ENCODE measurements around the gene IL17A. TPM values are rescaled to one million over a fixed set of nuclear protein-coding genes. Genes with fewer than 3 reads are reported as not detected.

IL17A gene
- total RNA-seq, 3 donors from 2014 or later = not detected

GRCh38 chr6:52201493-52201892 lies 15.3 kb downstream of the IL17A start:
- TF ChIP-seq POLR2A (IDR thresholded peaks at IDR 0.05) = no peak
- no peak for TF ChIP-seq POLR2AphosphoS5 (IDR thresholded peaks at IDR 0.05)
- TF ChIP-seq, protein P1, sequence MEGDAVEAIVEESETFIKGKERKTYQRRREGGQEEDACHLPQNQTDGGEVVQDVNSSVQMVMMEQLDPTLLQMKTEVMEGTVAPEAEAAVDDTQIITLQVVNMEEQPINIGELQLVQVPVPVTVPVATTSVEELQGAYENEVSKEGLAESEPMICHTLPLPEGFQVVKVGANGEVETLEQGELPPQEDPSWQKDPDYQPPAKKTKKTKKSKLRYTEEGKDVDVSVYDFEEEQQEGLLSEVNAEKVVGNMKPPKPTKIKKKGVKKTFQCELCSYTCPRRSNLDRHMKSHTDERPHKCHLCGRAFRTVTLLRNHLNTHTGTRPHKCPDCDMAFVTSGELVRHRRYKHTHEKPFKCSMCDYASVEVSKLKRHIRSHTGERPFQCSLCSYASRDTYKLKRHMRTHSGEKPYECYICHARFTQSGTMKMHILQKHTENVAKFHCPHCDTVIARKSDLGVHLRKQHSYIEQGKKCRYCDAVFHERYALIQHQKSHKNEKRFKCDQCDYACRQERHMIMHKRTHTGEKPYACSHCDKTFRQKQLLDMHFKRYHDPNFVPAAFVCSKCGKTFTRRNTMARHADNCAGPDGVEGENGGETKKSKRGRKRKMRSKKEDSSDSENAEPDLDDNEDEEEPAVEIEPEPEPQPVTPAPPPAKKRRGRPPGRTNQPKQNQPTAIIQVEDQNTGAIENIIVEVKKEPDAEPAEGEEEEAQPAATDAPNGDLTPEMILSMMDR (IDR thresholded peaks at IDR 0.05) = no peak
- H3K4me3 ChIP-seq = no peak overlapping the region
- H3K4me1 ChIP-seq = no peaks in the 10 kb centered on the region
- no peak for DNase-seq (ENCODE audit: low spot score in 2 of 2)
- intact Hi-C loops (cut with DNase I; ENCODE audit: low total_unique reads) = no loop called here
- no peak overlapping the region for H3K27ac ChIP-seq
- H3K36me3 ChIP-seq = no peaks in the 10 kb centered on the region
- H3K27me3 ChIP-seq = no peaks in the 10 kb centered on the region
- H3K9me3 ChIP-seq = peaks cover 4 to 15% of the 10 kb centered on the region in 2 donors

GRCh38 chr6:52207066-52207465 lies 20.9 kb downstream of the IL17A start:
- H3K27me3 ChIP-seq = no peaks in the 10 kb centered on the region
- no peaks in the 10 kb centered on the region for H3K4me1 ChIP-seq
- no peaks in the 10 kb centered on the region for H3K36me3 ChIP-seq
- no peak for DNase-seq (ENCODE audit: low spot score in 2 of 2)
- no peak overlapping the region for H3K27ac ChIP-seq
- no peak overlapping the region for H3K4me3 ChIP-seq
- no peaks in the 10 kb centered on the region for H3K9me3 ChIP-seq
- TF ChIP-seq, protein P1 (IDR thresholded peaks at IDR 0.05) = no peak
- no peak for TF ChIP-seq POLR2A (IDR thresholded peaks at IDR 0.05)
- no peak for TF ChIP-seq POLR2AphosphoS5 (IDR thresholded peaks at IDR 0.05)
- intact Hi-C loops (cut with DNase I; ENCODE audit: low total_unique reads) = no loop called here

DNA sequence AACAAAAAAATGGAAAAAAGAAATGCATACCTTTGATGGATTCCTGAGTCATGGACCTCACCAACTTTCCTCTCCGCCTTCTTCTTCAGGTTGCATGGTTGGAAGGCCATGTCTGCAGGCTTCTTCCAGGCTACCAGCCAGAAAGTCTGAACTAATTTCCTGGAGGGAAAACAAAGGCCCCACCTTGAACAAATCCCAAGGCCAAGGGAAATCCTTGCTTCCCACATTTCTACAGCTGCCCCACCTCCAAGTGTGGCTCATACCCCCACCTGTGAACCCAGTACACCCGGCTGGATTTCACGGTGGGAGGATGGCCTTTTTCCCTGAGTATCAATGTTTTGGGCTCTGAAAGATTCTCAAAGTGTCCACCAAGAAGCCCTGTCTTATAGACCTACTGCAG lies 22.4 kb downstream of the IL17A start:
- Histone ChIP-seq H3K36me3 (no peaks in the 10 kb centered on the region), H3K27me3 (no peaks in the 10 kb centered on the region), H3K4me1 (no peaks in the 10 kb centered on the region), H3K9me3 (no peaks in the 10 kb centered on the region), H3K4me3 (no peak overlapping the region), H3K27ac (no peak overlapping the region)
- intact Hi-C loops (cut with DNase I; ENCODE audit: low total_unique reads) = no loop called here
- DNase-seq (ENCODE audit: low spot score in 2 of 2) = no peak
- TF ChIP-seq POLR2AphosphoS5 (IDR thresholded peaks at IDR 0.05) (no peak), POLR2A (IDR thresholded peaks at IDR 0.05) (no peak)
- TF ChIP-seq, protein P1 (IDR thresholded peaks at IDR 0.05) = no peak

DNA sequence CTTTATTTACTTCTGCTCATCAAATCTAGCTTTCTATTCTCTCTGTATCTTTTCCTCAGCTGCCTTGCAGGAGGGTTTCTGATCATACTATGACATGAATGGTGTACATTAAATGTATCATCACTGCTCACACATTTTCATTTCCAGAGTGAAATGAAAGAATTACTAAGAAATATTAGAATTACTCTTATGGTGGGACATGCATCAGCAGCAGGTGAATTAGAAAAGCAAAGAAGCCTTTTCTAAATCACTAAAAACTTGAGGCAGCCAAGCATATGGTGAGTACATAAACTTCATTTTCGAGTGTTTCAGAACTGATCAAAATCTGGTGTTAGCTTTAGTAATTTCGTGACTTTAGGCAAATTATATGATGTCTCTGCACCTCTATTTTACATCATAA lies 23.6 kb downstream of the IL17A start:
- Histone ChIP-seq H3K27ac (no peak overlapping the region), H3K4me3 (no peak overlapping the region), H3K4me1 (no peaks in the 10 kb centered on the region), H3K27me3 (no peaks in the 10 kb centered on the region), H3K9me3 (no peaks in the 10 kb centered on the region), H3K36me3 (no peaks in the 10 kb centered on the region)
- intact Hi-C loops (cut with DNase I; ENCODE audit: low total_unique reads) = no loop called here
- DNase-seq (ENCODE audit: low spot score in 2 of 2) = no peak
- TF ChIP-seq, protein P1 (IDR thresholded peaks at IDR 0.05) = no peak
- TF ChIP-seq POLR2AphosphoS5 (IDR thresholded peaks at IDR 0.05) (no peak), POLR2A (IDR thresholded peaks at IDR 0.05) (no peak)

DNA sequence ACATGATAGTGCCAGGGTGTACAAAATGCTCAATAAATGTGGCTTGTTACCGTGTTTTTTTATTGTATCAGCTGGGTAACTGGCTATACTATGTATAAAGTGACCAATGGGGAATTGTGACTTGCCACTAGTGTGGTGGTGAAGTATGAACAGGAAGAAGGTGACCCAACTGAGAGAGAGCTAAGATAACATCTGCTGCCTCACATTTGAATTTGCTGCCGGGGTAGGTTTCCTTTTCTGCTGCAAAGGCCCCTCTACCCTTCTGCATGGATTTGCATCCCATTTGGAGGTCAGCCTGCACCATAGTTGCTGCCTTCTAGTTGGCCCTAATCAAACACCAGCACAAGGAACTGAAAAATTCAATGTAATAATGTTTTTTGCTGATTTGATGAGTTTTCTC lies 24.1 kb downstream of the IL17A start:
- intact Hi-C loops (cut with DNase I; ENCODE audit: low total_unique reads) = no loop called here
- H3K27me3 ChIP-seq = no peaks in the 10 kb centered on the region

More for the DNA sequence above, 24.1 kb downstream of the IL17A start:
- H3K36me3 ChIP-seq = no peaks in the 10 kb centered on the region
- DNase-seq (ENCODE audit: low spot score in 2 of 2) = no peak
- H3K4me1 ChIP-seq = no peaks in the 10 kb centered on the region
- H3K27ac ChIP-seq = no peak overlapping the region
- no peaks in the 10 kb centered on the region for H3K9me3 ChIP-seq
- TF ChIP-seq POLR2AphosphoS5 (IDR thresholded peaks at IDR 0.05) (no peak), POLR2A (IDR thresholded peaks at IDR 0.05) (no peak)
- TF ChIP-seq, protein P1 (IDR thresholded peaks at IDR 0.05) = no peak
- H3K4me3 ChIP-seq = no peak overlapping the region

All from breast epithelium (tissue), 4 donors.